ENCODE data around the gene KCND3.

DNA sequence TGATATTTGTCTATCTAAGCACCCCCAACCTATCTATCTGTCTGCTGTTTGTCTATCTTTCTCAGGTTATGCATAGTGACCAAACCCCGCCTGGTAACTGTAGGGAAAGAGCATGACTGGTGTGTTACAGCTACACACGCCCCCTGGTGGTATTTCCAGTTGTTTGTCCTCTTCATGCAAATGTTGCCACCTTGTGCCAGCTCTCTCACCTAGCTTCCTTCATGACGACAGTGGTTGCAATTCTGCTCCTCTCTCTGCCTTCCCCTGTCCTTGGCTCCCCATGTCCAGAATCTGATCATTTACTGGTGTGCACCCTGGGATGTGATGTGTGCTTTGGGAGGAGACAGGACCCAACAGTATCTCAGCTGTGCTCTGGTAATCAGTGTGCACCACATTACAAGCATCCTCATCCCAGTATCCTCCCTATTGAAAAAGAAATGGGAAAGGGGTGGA lies 242.2 kb downstream of the KCND3 start:
- TF ChIP-seq POLR2A (IDR thresholded peaks at IDR 0.05; ENCODE audit: low read depth, low read length) = no peak
- TF ChIP-seq, protein P1, sequence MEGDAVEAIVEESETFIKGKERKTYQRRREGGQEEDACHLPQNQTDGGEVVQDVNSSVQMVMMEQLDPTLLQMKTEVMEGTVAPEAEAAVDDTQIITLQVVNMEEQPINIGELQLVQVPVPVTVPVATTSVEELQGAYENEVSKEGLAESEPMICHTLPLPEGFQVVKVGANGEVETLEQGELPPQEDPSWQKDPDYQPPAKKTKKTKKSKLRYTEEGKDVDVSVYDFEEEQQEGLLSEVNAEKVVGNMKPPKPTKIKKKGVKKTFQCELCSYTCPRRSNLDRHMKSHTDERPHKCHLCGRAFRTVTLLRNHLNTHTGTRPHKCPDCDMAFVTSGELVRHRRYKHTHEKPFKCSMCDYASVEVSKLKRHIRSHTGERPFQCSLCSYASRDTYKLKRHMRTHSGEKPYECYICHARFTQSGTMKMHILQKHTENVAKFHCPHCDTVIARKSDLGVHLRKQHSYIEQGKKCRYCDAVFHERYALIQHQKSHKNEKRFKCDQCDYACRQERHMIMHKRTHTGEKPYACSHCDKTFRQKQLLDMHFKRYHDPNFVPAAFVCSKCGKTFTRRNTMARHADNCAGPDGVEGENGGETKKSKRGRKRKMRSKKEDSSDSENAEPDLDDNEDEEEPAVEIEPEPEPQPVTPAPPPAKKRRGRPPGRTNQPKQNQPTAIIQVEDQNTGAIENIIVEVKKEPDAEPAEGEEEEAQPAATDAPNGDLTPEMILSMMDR (IDR thresholded peaks at IDR 0.05; ENCODE audit: extremely low read depth in 1 of 2, insufficient read depth in 1 of 2, low read depth in 1 of 2, low read length in 2 of 2) = peak; percentile 82 to 89

Data from endothelial cell of umbilical vein (primary cell).